GM21717 (cell line): ENCODE measurements around the gene POLR3E.

Experiments
- ATAC-seq: cut with Tn5 transposase; IDR thresholded peaks from one replicate; pipeline ENCODE4 v1.9.1; 2021; ENCODE audit warnings: mild to moderate bottlenecking, moderate library complexity; ENCODE audit not compliant: unreplicated experiment

Gene POLR3E

GRCh38 chr16:22297114-22297870 is at the start of gene POLR3E:
POLR3E (plus strand) TSS chr16:22297409; CDS start chr16:22302969, 5,560 bp downstream.
- ATAC-seq: peak; percentile 80

DNA sequence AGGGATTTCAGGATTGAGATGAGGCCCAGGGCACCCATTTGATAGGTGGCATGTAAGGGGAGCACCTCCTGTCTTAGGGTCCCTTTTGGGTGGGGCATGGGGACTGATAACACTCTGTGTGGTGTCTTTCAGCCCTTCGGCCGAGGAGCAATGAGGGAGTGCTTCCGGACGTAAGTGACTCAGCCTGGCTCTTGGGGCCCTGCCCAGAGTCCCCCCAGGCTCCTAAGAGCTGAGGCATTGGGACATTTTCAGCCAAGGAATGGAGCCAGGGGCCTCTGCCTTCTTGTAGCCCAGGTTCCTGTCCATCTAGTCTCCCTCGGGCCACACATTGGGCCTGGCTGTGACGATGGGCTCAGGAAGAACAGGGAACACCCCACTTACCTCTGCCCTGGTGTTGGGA is 46.7 kb upstream of the POLR3E start:
- no peak for ATAC-seq

DNA sequence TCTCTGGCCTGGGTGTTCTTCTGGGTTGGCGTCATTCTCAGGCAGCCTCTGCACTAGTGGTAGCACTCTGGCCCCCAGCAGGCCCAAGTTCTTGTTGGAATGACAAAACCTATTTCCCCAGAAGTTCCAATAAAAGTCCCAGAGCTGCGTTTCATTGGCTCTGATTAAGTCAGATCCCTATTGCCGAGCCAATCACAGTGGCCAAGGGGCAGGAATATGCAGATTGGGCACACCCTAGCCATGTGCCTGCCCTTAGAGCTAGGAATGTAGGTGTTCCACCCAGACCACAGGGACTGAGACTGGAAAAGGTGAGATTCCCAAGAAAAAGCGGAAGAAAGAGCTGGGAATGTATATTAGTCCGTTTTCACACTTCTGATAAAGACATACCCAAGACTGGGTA is 44.9 kb upstream of the POLR3E start:
- ATAC-seq: no peak

- no peak for ATAC-seq
Measured at GRCh38 chr16:22253272-22253671, 43.9 kb upstream of the POLR3E start.

GRCh38 chr16:22255335-22255734 is 41.9 kb upstream of the POLR3E start:
- ATAC-seq: no peak

- ATAC-seq: no peak
Measured at GRCh38 chr16:22257440-22257839, 39.8 kb upstream of the POLR3E start.

DNA sequence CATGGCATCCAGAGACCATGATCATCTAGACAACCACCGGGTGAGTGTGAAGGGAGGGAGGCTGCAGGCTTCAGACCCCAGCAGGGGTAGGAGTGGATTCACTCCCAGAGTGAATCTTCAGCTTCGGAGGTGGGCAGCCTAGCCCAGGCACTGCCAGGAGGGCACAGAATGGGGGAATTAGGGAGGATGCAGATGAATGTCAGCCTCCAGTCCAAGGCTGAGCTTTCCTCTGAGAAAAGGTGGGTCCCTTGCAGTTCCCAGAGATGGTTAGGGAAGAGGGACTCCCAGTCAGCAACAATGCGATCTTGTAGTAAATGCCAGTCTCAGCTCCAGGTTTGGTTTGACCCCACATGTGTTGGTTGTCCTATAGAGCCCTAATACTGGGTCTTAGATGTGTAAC is 36.7 kb upstream of the POLR3E start:
- no peak for ATAC-seq

- ATAC-seq: no peak
Measured at GRCh38 chr16:22262460-22262859, 34.7 kb upstream of the POLR3E start.

DNA sequence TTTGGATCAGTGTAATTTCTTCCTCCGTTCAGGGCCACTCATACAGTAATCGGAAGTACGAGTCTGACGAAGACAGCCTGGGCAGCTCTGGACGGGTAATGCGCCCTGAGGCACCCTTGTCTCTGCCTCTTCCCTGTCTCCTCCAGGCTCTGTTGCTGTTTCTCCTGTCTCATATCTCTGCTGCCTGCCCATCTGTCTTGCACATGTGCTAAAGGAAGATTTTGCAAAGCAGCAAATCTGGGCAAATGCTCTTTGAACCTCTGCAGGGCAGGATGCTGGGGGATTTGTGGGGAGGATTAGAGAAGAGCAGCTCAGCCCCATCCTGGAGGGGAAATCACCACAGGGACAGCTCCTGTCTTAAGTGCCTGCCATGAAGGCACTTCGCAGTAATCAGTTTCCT is 32.4 kb upstream of the POLR3E start:
- no peak for ATAC-seq

GRCh38 chr16:22265351-22265750 is 31.9 kb upstream of the POLR3E start:
- ATAC-seq: no peak

- no peak for ATAC-seq
Measured at GRCh38 chr16:22266546-22266945, 30.7 kb upstream of the POLR3E start.

DNA sequence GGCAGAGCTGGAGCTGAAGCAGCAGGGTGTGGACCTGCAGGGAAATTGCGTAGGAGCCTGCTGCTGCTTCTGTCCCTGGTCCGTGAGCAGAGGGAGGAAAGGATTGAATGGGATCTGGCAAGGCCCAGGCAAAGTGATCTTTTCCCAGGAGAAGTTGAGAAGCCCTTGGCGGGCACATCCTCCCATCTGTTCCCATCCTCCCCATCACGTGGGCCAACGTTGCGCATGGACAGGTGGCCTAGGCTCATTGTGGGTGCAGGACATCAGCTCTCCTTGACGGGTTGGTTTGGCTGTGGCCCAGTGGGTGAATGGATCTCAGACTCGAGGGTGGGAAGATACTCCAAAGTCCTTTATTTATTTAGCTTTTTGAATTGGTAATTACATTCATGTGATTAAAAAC is 29.4 kb upstream of the POLR3E start:
- ATAC-seq: no peak

DNA sequence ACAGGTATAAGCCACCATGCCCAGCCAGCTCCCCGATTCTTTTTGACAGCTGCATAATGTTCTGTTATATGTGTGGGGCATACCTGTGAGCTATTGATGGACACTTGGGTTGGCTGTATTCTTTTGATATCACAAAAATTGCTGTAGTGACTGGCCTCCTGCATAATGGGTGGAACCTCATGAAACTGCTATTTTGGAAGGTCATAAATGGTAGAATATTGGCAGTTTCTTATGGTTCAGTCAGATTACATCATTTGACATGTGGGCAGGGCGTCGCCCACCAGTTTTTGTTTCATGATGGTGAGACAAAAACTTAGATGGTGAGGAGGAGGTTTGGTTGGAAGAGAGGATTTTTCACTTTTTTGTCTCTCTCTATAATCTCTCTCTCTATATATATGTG is 26.7 kb upstream of the POLR3E start:
- ATAC-seq: no peak

DNA sequence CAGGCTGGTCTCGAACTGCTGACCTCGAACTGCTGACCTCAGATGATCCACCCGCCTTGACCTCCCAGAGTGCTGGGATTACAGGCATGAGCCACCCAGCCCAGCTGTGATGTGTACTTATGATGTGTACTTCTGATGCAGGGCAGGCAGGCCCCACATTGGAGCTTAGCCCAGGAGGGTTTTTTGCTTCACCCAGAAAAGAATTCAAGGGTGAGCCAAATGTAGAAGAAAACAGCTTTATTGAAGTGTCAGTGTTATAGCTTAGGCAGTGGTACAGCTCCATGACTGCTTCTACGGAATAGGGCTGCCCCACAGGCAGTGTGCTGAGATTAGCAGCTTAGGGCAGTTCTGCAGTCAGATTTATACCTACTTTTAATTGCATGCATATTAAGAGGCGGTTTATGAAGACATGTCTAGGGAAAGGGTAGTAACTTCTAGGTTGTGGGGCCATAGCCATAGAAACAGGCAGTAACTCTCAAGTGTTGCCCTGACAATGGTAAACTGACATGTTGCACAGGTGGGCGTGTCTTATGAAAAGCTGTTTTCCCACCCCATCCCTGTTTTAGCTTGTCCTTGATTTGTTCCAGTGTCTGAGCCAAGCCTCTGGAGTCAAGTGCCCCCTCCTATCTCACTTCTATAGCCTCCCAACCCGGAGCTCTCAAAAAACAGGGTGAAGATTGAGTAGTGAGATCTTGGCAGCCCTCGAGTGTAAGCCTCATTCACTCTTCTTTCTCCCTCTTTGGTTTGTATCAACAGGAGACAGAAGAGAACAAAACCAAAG is 24.1 kb upstream of the POLR3E start:
- ATAC-seq: no peak

GRCh38 chr16:22274916-22275315 is 22.3 kb upstream of the POLR3E start:
- no peak for ATAC-seq

GRCh38 chr16:22278441-22279230 is 18.6 kb upstream of the POLR3E start:
- ATAC-seq: no peak

DNA sequence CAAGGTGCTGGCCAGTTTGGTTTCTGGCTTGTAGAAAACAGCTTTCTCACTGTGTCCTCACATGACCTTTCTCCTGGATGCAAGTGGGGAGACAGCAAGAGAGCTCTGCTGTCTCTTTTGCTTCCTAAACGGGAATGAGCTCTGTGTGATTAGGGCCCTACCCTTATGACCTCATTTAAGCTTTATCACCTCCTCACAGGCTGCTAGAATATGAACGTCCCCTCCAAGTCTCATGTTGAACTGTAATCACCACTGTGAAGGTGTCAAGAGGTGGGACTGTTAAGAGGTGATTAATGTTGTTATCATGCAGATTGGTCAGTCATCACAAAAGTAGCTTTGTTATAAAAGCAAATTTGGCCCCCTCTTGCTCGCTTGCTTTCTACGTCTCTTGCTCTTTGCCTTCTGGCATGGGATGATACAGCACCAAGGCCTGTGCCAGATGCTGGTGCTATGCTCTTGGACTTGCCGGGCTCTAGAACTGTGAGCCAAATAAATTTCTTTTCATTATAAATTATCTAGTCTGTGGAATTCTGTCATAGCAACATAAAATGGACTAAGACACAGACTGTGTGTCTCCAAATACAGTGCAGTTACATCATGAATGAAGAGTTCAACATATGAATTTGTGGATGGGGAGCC is 14.8 kb upstream of the POLR3E start:
- no peak for ATAC-seq

GRCh38 chr16:22284637-22285036 is 12.6 kb upstream of the POLR3E start:
- ATAC-seq: no peak

- ATAC-seq: no peak
Measured at GRCh38 chr16:22285080-22285479, 12.1 kb upstream of the POLR3E start.

- no peak for ATAC-seq
Measured at GRCh38 chr16:22291020-22291419, 6.2 kb upstream of the POLR3E start.

- no peak for ATAC-seq
Measured at GRCh38 chr16:22291860-22292318, 5.3 kb upstream of the POLR3E start.
